Neutrophil (primary cell): ENCODE measurements around the gene PLOD2.

Experiments used
- H3K27ac ChIP-seq: fragments of 200-600 bp; sonication (generic); 2 replicates; pipeline ENCODE4 v1.5.1; 2016; ENCODE audit warnings: mild to moderate bottlenecking, moderate library complexity
- H3K27me3 ChIP-seq: fragments of 200-600 bp; sonication (generic); 2 replicates; pipeline ENCODE4 v1.6.0; 2016; ENCODE audit warnings: mild to moderate bottlenecking
- H3K36me3 ChIP-seq: fragments of 200-600 bp; sonication (generic); 2 replicates; pipeline ENCODE4 v1.5.1; 2017
- H3K4me1 ChIP-seq, 2 experiments: fragments of 200-600 bp in 1 of 2; sonication (generic) in 1 of 2; 1 replicate in 1 of 2; 2 replicates in 1 of 2; pipeline versions ENCODE4 v1.5.1 to v1.6.1; 2013 to 2016; ENCODE audit warnings: low read depth in 1 of 2, low read length in 1 of 2, mild to moderate bottlenecking in 1 of 2, moderate library complexity in 1 of 2; ENCODE audit not compliant: control insufficient read depth in 1 of 2, insufficient read depth in 1 of 2
- H3K4me3 ChIP-seq, 2 experiments: fragments of 200-600 bp in 1 of 2; sonication (generic) in 1 of 2; 1 replicate in 1 of 2; 2 replicates in 1 of 2; pipeline ENCODE4 v1.5.1; 2013 to 2016; ENCODE audit warnings: low read depth in 1 of 2, low read length in 1 of 2, mild to moderate bottlenecking in 1 of 2, moderate library complexity in 1 of 2
- H3K9me3 ChIP-seq: fragments of 200-600 bp; sonication (generic); 2 replicates; pipeline ENCODE4 v1.5.1; 2016
- TF ChIP-seq, protein P1 (sequence below): fragments of 200-600 bp; sonication (generic); IDR thresholded peaks from 2 replicates; pipeline ENCODE4 v1.5.1; 2016; ENCODE audit warnings: antibody characterized with exemption

PLOD2 gene

DNA sequence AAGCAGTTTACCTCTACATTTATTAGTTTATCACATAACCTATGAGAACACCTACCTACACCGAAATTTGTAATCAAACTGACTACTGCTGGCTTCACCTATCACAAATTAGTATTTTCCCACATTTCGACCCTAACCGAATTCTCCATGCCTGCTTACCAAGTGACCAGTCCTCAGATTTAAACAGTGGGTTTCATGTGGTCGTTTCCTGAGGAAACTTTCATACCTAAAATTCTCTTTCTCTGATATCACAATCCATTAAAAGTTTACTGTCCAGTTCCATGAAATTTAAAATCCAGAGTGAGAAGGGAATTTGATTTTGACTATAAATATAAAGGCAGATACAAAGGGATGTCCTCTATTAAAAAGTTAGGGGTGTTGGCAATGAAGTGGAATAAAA, 1.9 kb downstream of the PLOD2 start:
- Histone ChIP-seq H3K27me3 (peaks cover 75% of the 10 kb centered on the region), H3K27ac (no peak overlapping the region), H3K4me3 (no peak overlapping the region), H3K4me1 (peaks cover 7 to 16% of the 10 kb centered on the region in 2 experiments), H3K36me3 (no peaks in the 10 kb centered on the region), H3K9me3 (no peaks in the 10 kb centered on the region)
- TF ChIP-seq, protein P1, sequence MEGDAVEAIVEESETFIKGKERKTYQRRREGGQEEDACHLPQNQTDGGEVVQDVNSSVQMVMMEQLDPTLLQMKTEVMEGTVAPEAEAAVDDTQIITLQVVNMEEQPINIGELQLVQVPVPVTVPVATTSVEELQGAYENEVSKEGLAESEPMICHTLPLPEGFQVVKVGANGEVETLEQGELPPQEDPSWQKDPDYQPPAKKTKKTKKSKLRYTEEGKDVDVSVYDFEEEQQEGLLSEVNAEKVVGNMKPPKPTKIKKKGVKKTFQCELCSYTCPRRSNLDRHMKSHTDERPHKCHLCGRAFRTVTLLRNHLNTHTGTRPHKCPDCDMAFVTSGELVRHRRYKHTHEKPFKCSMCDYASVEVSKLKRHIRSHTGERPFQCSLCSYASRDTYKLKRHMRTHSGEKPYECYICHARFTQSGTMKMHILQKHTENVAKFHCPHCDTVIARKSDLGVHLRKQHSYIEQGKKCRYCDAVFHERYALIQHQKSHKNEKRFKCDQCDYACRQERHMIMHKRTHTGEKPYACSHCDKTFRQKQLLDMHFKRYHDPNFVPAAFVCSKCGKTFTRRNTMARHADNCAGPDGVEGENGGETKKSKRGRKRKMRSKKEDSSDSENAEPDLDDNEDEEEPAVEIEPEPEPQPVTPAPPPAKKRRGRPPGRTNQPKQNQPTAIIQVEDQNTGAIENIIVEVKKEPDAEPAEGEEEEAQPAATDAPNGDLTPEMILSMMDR: no peak

DNA sequence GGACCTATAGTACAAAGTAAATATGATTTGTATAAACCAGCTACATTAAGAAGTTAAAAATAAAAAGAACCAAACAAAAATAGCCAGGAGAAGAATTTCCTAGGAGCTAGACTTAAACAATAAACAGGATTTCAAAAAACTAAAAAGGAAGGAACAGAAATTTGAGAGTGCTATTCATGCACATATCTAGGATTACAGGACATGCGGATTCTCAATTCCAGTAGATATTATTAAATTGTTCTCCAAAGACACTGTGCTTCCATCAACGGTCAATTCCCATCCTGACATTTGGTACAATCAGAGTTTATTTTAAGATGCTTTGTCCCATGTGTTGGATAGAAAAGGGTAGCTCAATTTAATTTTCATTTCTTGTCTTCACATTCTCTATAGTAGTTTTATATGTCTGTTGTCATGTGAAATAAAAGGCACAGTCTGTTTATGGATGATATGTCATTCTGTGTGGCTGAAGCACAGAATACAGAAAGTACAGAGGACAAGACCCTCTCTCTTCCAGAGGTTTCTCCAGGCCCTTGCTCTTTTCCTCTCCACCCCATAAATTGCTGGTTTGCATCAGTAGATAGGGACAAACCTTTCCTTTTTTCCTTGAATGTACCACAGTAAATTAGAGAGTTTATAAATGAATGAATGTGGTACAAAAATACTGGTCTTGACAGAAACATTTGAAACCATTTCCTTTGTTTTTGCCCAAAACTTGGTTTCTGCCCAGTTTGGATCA, 3.5 kb downstream of the PLOD2 start:
- Histone ChIP-seq H3K27me3 (peaks cover 60% of the 10 kb centered on the region), H3K9me3 (no peaks in the 10 kb centered on the region), H3K4me3 (no peak overlapping the region), H3K4me1 (peaks cover 7 to 16% of the 10 kb centered on the region in 2 experiments), H3K27ac (no peak overlapping the region), H3K36me3 (no peaks in the 10 kb centered on the region)
- TF ChIP-seq, protein P1: no peak

DNA sequence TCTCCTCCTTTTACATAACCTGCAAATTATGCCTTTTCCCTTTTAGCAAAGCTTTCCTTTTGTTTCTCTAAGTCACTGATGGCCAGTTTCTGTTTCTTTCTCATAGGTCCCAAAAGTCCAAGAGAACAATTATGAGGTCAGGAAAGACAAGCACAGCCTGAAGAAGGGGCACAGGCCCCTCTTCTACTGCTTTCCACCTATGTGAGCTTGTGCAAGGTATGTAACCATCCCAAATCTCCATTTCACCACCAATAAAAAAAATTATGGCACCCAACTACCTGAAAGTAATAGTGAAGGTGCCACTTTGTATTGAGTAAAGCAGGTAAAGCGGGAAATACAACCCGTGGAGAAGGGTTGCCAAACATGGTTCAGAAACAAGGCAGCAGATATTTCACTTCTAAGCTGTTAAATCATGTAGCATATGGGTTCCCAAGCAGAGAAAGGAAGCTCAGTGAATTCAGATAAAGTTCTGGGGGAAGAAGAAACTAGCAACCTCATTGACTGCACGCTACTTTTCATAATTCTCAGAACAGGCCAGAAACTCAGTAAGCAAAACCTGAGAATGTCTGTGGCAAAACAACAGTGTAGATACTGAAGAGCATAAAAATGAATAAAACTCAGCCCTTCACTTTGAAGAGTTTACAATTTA, 4.2 kb downstream of the PLOD2 start:
- Histone ChIP-seq H3K4me3 (no peak overlapping the region), H3K4me1 (peaks cover 7 to 16% of the 10 kb centered on the region in 2 experiments), H3K9me3 (no peaks in the 10 kb centered on the region), H3K27me3 (peaks cover 53% of the 10 kb centered on the region), H3K27ac (no peak overlapping the region), H3K36me3 (no peaks in the 10 kb centered on the region)
- TF ChIP-seq, protein P1: no peak

DNA sequence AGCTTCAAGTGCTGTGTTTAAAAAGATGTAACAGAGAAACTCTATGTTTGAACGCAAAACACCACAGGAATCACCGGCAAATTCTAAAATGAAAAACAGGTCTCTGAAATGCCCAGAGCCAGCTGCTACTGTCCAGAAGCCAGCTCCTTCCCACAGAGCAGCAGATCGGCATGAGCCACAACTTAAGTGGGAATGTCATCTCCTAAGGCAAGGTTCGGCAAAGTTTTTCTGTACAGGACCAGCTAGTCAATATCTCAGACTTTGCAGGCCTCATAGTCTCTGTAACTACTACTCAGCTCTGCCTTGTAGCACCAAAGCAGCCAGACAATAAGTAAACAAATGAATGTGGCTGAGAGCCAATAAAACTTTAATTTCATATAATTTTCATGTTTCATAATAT, 4.9 kb downstream of the PLOD2 start:
- peaks cover 1 to 9% of the 10 kb centered on the region in 2 experiments for H3K4me1 ChIP-seq
- H3K9me3 ChIP-seq: no peaks in the 10 kb centered on the region
- peaks cover 46% of the 10 kb centered on the region for H3K27me3 ChIP-seq
- TF ChIP-seq, protein P1: no peak
- H3K36me3 ChIP-seq: no peaks in the 10 kb centered on the region
- H3K4me3 ChIP-seq: no peak overlapping the region
- no peak overlapping the region for H3K27ac ChIP-seq

DNA sequence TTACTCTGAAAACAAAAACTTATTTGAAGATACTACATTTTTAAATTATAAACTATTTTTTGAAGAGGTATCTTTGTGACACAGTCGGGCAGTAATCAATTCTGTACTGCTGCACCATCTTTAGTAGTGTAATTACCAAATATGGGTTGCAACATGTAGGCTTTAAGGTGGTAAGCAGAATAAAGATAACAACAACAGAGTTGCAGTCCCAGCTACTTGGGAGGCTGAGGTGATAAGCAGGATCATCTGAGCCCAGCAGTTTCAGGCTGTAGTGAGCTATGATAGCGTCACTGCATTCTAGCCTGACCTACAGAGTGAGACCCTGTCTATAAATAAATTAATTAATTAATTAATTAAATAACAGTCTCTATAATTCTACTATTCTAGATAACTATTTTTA, 6.0 kb downstream of the PLOD2 start:
- Histone ChIP-seq H3K36me3 (no peaks in the 10 kb centered on the region), H3K4me3 (no peak overlapping the region), H3K4me1 (no peaks in the 10 kb centered on the region), H3K9me3 (no peaks in the 10 kb centered on the region), H3K27me3 (peaks cover 35% of the 10 kb centered on the region), H3K27ac (no peak overlapping the region)
- TF ChIP-seq, protein P1: no peak
